IgD-negative memory B cell (primary cell): ENCODE results near the gene TMEM247. TPM values are rescaled to one million over a fixed set of nuclear protein-coding genes. Genes with fewer than 3 reads are reported as not detected.
A peak's percentile ranks its signal among the peaks of the same experiment; 100 is the strongest.

ENCODE experiments used
- H3K27ac Mint-ChIP-seq, 3 donors: one replicate each; pipeline ENCODE4 v1.8.0; 2020 to 2022; ENCODE audit warnings: mild to moderate bottlenecking in 3 of 3, mixed read lengths in 3 of 3, moderate library complexity in 1 of 3
- H3K27me3 Mint-ChIP-seq: one replicate; pipeline ENCODE4 v1.8.0; 2021; ENCODE audit warnings: mixed read lengths
- H3K36me3 Mint-ChIP-seq: one replicate; pipeline ENCODE4 v1.8.0; 2020; ENCODE audit warnings: mild to moderate bottlenecking, mixed read lengths
- H3K4me1 Mint-ChIP-seq, 3 donors: one replicate each; pipeline ENCODE4 v1.8.0; 2020 to 2022; ENCODE audit warnings: mixed read lengths in 3 of 3, mild to moderate bottlenecking in 1 of 3
- H3K4me3 Mint-ChIP-seq, 4 donors: one replicate each; pipeline ENCODE4 v1.8.0; 2020 to 2022; ENCODE audit warnings: mild to moderate bottlenecking in 4 of 4, mixed read lengths in 4 of 4, moderate library complexity in 3 of 4
- H3K9me3 Mint-ChIP-seq, 3 donors: one replicate each; pipeline ENCODE4 v1.8.0; 2020 to 2021; ENCODE audit warnings: mixed read lengths in 3 of 3, mild to moderate bottlenecking in 1 of 3
- polyA plus RNA-seq: library from polyadenylated mRNA; unstranded; fragments of 300-500 nt; fragmentation: Illumina TruSeq; gene quantifications from one replicate; pipeline ENCODE4 v1.2.3, GENCODE V29; 2021

Gene TMEM247
- polyA plus RNA-seq, 1 donor from 2014 or later: not detected

DNA sequence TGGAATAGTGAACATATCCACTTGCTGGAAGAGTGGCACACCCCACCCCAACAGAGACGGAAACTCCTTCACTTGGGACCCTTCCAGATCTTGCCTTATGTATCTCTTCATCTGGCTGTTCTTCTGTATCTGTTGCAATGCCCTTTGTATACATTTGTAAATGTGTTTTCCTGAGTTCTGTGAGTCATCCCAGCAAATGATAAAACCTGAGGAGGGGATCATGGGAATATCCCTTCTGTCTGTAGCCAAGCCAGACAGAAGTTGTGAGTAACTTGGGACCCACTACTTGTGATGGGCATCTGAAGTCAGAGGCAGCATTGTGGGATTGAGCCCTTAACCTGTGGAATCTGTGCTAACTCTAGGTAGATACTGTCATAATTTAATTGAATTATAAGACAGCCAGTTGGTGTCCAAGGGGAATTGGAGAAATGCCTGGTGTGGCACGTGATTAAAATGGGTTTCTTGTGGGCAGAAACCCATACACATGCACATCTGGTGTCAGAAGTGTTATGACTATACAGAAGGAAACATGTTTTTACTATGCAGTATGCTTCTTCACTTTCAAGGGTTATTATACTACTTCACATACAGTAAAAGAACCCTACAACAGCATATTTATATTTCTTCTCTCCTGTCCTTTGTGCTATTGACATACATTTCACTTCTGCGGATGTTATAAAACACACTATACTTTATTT, 32.3 kb upstream of the TMEM247 start:
- H3K4me3 Mint-ChIP-seq: no peak overlapping the region
- no peaks in the 10 kb centered on the region for H3K4me1 Mint-ChIP-seq
- H3K36me3 Mint-ChIP-seq: peaks cover 2% of the 10 kb centered on the region
- peaks cover 3 to 8% (median 4%) of the 10 kb centered on the region in 3 donors for H3K9me3 Mint-ChIP-seq
- H3K27ac Mint-ChIP-seq: no peak overlapping the region
- H3K27me3 Mint-ChIP-seq: peaks cover 12% of the 10 kb centered on the region

DNA sequence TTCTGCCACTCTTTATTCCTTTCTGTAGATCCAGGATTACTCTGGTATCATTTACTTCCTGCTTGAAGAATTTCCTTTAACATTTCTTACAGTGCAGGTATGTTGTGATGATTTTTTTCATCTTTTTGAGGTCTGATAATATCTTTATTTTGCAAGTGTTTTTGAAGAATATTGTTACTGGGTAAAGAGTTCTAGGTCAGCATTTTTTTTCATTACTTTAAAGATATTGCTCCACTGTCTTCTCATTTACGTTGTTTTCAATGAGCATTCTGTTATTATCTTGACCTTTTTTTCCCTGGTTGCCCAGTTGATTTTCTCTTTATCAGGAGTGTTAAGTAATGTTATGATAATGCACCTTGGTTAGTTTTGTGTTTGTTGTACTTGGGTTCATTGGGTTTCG, 31.7 kb upstream of the TMEM247 start:
- H3K9me3 Mint-ChIP-seq: peaks cover 3 to 8% (median 4%) of the 10 kb centered on the region in 3 donors
- no peak overlapping the region for H3K27ac Mint-ChIP-seq
- H3K4me3 Mint-ChIP-seq: no peak overlapping the region
- H3K36me3 Mint-ChIP-seq: peaks cover 2% of the 10 kb centered on the region
- H3K27me3 Mint-ChIP-seq: peaks cover 12% of the 10 kb centered on the region
- H3K4me1 Mint-ChIP-seq: no peaks in the 10 kb centered on the region

DNA sequence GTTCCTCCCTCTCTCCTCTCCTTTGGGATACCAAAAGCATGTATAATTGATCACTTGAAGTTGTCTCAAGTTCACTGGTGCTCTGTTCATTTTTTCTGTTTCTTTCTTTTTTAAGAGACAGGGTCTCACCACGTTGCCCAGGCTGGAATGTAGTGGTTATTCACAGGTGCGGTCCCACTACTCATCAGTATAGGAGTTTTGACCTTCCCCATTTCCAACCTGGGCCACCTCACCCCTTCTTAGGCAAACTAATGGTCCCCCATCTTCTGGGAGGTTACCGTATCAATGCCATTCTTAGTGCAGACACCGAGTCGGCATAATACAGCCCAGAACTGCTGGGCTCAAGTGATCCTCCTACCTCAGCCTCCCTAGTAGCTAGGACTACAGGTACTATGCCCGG, 31.3 kb upstream of the TMEM247 start:
- Mint-ChIP-seq H3K27me3 (peaks cover 10% of the 10 kb centered on the region), H3K4me3 (no peak overlapping the region), H3K9me3 (peaks cover 3 to 8% (median 4%) of the 10 kb centered on the region in 3 donors), H3K4me1 (no peaks in the 10 kb centered on the region), H3K36me3 (peaks cover 2% of the 10 kb centered on the region), H3K27ac (no peak overlapping the region)

DNA sequence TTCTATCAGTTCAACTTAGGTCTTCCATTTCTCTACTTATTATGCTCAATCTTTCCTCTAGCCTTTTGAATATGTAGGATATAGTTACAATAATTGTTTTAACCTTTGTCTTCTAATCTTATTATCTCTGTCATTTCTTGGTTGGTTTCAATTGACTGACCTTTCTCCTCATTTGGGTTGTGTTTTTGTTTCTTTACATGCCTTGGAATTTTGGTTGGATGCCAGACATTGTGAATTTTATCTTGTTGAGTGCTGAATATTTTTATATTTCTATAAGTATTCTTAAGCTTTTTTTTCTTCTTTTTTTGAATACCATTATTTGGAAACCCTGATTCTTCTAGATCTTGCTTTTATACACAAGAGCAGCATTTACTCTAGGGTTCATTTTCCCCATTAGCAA, 30.7 kb upstream of the TMEM247 start:
- Mint-ChIP-seq H3K27ac (no peak overlapping the region), H3K4me3 (peak overlapping the region in 1 of 4 donors; percentile 10), H3K9me3 (peaks cover 3 to 8% (median 4%) of the 10 kb centered on the region in 3 donors), H3K36me3 (peaks cover 2% of the 10 kb centered on the region), H3K27me3 (peaks cover 13% of the 10 kb centered on the region), H3K4me1 (no peaks in the 10 kb centered on the region)

DNA sequence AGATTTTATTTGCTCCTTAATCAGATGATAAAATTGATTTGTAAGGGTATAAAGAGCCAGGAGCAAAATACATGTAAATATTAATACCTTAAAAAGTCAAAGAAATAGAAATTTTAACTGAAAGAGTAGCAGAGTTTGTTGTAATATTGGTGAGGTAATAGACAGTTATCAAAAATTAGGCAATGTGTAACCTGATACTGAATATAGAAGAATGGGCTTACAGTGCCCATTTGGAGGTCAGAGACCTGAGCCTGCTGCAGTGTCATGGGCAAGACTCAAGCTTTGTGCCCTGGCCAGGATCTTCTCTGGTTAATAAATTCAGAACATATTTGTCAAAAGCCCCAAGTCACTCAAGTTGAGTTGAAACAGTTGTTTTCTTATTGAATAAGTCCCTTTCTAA, 29.7 kb upstream of the TMEM247 start:
- no peaks in the 10 kb centered on the region for H3K4me1 Mint-ChIP-seq
- H3K36me3 Mint-ChIP-seq: peaks cover 2% of the 10 kb centered on the region
- peaks cover 3 to 8% (median 4%) of the 10 kb centered on the region in 3 donors for H3K9me3 Mint-ChIP-seq
- no peak overlapping the region for H3K4me3 Mint-ChIP-seq
- no peak overlapping the region for H3K27ac Mint-ChIP-seq
- peaks cover 14% of the 10 kb centered on the region for H3K27me3 Mint-ChIP-seq

DNA sequence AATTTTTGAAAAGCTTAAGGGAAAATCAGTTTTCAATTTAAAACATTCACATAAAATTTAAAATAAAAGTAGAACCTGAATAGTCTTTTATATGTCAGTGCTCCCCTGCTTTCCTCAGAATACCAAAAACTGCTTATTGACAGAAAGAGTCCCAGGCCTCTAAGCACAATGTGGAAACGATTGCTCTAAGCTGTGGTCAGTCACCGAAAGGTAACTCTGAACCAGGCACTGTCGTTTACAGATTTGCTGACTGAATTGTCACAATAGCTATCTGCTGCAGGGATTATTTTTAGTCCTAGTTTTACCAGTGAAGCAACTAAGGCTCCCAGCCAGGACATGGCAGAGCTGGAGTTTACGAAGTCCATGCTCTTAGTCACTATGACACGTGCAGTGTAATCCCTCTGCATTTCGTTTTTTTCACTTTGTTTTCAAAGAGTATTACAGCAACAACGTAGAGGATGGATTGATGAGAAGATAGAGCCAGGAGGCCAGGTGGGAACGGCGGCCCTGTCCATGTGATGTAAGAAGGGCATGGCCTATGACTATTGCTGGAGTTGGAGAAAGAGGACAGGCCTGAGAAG, 28.1 kb upstream of the TMEM247 start:
- Mint-ChIP-seq H3K27ac (peak overlapping the region in 1 of 3 donors; percentile 24), H3K9me3 (peaks cover 0 to under 1% (median 0%) of the 10 kb centered on the region in 3 donors)

DNA sequence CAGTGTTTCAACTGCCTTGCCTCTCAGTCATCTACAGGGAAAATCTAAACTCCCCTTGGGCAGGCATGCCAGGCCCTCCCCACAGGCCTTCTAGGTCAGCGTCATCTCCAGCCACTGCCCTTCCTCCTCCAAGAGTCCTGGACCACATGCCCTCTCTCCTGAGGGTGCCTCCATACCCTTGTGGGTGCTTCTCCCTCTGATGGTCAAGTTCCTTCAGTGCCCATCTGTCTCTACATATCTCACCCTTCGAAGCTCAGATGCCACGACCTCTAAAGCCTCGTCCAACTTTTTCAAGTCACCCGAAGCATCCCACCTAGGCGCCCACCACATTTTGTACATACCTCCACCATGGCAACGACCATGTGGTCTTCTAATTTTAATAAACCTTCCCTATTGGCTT, 22.6 kb upstream of the TMEM247 start:
- Mint-ChIP-seq H3K36me3 (peaks cover 4% of the 10 kb centered on the region), H3K4me1 (peaks cover 7% of the 10 kb centered on the region in 3 donors), H3K4me3 (no peak overlapping the region), H3K9me3 (no peaks in the 10 kb centered on the region), H3K27ac (peak overlapping the region in 1 of 3 donors; percentile 32), H3K27me3 (peaks cover 4% of the 10 kb centered on the region)

More for the DNA sequence above, 28.1 kb upstream of the TMEM247 start:
- Mint-ChIP-seq H3K27me3 (peaks cover 14% of the 10 kb centered on the region), H3K4me3 (no peak overlapping the region), H3K4me1 (no peaks in the 10 kb centered on the region), H3K36me3 (peaks cover 1% of the 10 kb centered on the region)

DNA sequence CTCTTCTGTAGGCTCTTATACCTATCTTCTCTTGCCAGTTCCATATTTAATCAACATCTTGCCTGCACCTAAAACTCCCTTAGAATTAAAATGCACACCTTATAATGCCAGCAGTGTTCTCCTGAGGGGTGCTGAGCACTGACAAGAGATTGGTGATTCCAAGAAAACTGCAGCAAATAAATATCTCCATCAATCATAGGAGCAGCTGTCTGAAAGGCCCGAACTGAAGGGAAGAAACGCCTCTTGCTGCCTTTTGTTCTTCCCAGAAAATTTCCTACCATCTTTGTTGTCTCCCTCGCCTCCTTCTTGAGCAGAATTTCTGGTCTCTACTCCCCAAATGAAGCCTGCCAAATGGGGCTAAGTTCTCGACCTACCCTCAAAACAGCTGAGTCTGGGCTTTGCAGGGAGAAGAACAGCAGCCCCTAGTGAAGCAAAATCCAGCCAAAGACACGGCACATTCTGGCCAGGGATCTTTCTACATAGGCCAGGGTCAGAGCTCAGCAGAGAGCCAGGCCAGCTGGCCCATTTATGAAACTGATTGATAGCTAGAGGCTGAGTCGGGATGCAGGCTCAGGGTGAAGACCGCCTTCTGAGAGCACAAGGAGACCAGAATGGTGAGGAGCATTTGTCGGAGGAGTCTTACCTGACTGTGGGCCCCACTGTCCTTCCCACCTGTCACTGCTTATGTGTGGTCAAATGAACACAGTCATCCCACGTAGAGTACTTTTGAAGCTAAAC, 20.4 kb upstream of the TMEM247 start:
- Mint-ChIP-seq H3K9me3 (no peaks in the 10 kb centered on the region), H3K27ac (no peak overlapping the region), H3K36me3 (peaks cover 4% of the 10 kb centered on the region), H3K4me3 (no peak overlapping the region), H3K4me1 (peaks cover 8 to 14% (median 10%) of the 10 kb centered on the region in 3 donors), H3K27me3 (no peaks in the 10 kb centered on the region)

DNA sequence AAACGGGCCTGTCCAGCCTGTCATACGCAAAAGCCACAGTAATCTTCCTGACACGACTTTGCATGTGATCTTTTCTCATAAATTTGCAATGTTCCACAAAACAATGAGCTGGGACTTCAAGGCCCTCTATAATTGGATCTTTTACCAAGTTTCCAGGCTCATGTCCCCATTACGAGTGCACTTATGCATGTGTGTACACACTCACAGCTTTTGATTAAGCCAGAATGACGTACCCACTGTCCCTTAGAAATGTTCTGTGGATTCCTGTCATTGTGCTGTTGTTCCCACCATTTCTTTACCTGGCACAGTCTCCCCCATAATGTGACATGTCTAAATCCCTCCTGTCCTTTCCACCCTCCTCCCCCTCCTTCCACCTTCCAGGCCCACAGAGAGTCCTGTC, 19.7 kb upstream of the TMEM247 start:
- peaks cover 12 to 19% (median 16%) of the 10 kb centered on the region in 3 donors for H3K4me1 Mint-ChIP-seq
- no peaks in the 10 kb centered on the region for H3K9me3 Mint-ChIP-seq
- H3K27me3 Mint-ChIP-seq: peaks cover 1% of the 10 kb centered on the region
- H3K36me3 Mint-ChIP-seq: peaks cover 4% of the 10 kb centered on the region
- H3K4me3 Mint-ChIP-seq: no peak overlapping the region
- no peak overlapping the region for H3K27ac Mint-ChIP-seq

DNA sequence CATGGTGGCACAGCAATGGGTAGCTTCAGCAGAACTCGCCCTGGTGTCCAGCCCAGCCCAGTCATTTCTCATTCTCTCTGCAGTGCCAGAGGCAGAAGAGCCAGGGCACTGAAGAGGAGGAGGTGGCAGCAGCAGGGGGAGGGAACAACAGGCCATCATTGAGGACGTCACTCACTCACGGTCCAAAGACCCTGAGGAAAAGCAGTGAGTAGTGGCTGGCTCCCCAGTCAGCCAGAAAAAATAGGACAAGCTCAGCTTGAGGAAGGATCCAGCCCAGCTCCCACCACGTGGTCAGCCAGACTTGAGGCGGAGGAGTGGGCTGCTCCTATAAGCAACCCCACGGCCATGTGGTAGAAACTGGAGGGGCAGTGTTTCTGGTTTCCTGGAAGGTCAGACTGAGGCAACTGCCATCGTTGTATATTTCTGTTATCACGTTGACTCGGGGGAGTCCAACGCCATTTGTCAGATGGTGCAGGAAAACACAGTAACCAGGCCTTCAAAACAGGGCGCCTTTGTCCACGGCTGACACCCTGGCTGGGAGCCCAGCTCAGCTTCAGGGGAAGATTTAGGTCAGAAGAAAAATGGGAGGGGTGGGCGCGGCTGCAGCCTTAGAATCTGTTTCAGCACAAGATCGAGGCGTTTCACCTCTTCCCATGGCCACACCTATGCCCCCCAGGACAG, 19.0 kb upstream of the TMEM247 start:
- Mint-ChIP-seq H3K4me1 (peaks cover 12 to 19% (median 16%) of the 10 kb centered on the region in 3 donors), H3K27me3 (peaks cover 1% of the 10 kb centered on the region), H3K36me3 (peaks cover 4% of the 10 kb centered on the region), H3K9me3 (no peaks in the 10 kb centered on the region), H3K27ac (no peak overlapping the region), H3K4me3 (peak overlapping the region in 1 of 4 donors; percentile 19)

DNA sequence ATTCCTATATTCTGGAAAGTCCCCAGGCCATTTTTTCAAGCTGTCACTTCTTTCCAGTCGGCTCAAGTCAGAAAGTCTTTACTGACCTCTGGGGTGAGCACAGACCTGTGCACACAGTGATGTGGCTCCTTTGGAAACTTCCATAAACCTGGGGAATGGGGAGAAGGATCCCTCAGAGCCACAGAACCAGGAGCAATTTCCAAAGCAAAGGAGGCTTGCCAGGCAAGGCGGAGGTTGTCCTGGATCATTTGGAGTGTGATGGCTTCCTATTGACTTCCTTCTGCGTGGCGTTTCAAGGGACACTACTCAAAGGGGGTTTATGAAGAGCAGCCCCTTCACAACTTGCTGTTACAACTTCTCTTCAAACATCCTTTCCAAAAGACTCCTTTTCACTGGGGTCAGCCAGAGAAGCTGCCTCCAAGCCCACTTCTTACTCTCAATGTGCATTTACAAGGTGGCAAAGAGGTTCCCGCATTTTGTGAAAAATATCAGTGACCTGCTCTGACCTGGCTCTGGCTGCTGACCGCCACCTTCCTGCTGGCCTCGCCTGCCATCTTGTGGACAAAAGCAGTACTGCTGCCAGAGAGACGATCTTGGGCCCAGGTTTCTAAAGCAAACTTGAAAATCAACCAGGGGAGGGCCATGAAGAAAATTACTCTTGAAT, 18.2 kb upstream of the TMEM247 start:
- peak overlapping the region in 1 of 4 donors; percentile 24 for H3K4me3 Mint-ChIP-seq
- peak overlapping the region; percentile 18 to 86 (median 75) for H3K27ac Mint-ChIP-seq
- H3K36me3 Mint-ChIP-seq: peaks cover 4% of the 10 kb centered on the region
- peaks cover 1% of the 10 kb centered on the region for H3K27me3 Mint-ChIP-seq
- no peaks in the 10 kb centered on the region for H3K9me3 Mint-ChIP-seq
- H3K4me1 Mint-ChIP-seq: peaks cover 13 to 19% (median 16%) of the 10 kb centered on the region in 3 donors

DNA sequence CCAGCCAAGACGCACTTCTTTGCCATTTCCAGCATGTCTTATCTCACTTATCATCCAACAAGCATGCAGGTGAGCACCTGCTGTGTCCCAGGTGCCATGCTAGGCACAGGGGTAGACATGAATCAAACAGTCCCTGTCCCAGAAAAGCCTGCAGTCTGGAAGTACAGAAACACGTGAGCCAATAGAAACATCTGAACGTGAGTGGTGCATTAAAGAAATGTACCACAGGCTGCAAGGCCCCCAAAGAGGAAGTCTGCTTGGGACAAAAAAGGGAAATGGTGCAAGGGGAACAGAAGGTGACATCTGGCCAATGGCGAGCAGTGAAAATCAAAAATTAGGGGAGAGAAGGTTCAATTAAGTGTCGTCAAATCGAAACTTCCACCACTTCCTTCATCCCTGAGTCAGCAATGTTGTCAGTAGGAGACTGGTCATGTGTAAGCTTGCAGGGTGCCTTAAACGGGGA, 17.6 kb upstream of the TMEM247 start:
- Mint-ChIP-seq H3K36me3 (no peaks in the 10 kb centered on the region), H3K27ac (peak overlapping the region; percentile 18 to 86 (median 75)), H3K4me3 (peak overlapping the region in 2 of 4 donors; percentile 24 to 27), H3K4me1 (peaks cover 15 to 23% (median 16%) of the 10 kb centered on the region in 3 donors), H3K9me3 (no peaks in the 10 kb centered on the region), H3K27me3 (peaks cover 1% of the 10 kb centered on the region)

DNA sequence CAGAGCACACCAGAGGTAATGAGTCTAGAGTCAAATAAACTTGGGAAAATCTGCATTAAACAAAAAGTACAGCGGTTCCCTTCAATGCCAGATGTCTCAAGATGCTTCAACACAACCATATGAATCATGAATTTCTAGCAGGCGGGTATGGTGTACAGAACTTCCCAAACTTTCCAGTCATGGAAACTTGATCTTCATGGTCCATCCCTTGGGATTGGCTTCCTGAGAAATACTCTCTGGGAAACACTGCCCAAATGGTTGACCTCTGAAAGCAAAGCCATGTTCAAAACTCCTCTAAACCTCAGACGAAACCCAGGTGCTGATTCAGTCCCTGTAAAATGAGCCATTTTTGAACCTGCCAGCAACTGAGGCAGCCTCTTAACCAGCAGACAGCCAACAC, 16.4 kb upstream of the TMEM247 start:
- Mint-ChIP-seq H3K4me3 (no peak overlapping the region), H3K27ac (no peak overlapping the region), H3K9me3 (no peaks in the 10 kb centered on the region), H3K36me3 (peaks cover 2% of the 10 kb centered on the region), H3K27me3 (peaks cover 1% of the 10 kb centered on the region), H3K4me1 (peaks cover 15 to 25% (median 16%) of the 10 kb centered on the region in 3 donors)

DNA sequence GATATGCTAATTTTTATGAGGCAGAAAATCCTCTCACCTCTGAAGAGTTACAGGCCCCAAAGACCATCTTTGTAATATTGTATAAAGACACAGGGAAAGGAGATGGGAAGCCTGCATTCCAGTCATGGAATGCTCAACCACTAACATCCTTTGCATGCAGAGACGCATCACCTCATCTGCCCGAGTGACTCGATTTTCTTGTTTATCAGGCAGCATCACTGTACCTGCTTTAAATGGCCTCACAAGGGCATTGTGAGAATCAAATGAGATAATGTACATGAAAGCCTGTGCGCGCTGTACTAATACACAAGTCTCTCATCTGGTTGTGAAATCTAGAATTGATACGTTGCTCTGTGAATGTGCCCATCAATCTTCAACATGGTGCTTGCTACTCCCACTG, 10.2 kb upstream of the TMEM247 start:
- Mint-ChIP-seq H3K27me3 (peaks cover 1% of the 10 kb centered on the region), H3K4me1 (peaks cover 7 to 15% (median 11%) of the 10 kb centered on the region in 3 donors), H3K4me3 (no peak overlapping the region), H3K36me3 (peaks cover 4% of the 10 kb centered on the region), H3K9me3 (peaks cover 0 to 5% (median 0%) of the 10 kb centered on the region in 3 donors), H3K27ac (no peak overlapping the region)
